ENCODE data around the gene CRACR2B.

CRACR2B gene

GRCh38 chr11:794766-795633 is 32.7 kb upstream of the CRACR2B start:
- DNase-seq = no peak

GRCh38 chr11:795634-796564 is 31.8 kb upstream of the CRACR2B start:
- DNase-seq = no peak

GRCh38 chr11:796565-797295 is 31.0 kb upstream of the CRACR2B start:
- DNase-seq = no peak

- DNase-seq = peak; percentile 91
These were observed 30.2 kb upstream of the CRACR2B start for GRCh38 chr11:797296-798092.

- peak; percentile 86 for DNase-seq
These were observed 29.5 kb upstream of the CRACR2B start, which contains the start of gene SLC25A22 for GRCh38 chr11:798093-798713. Gene SLC25A22, minus strand, starts transcription at chr11:798281. Its CDS starts 3,275 bp downstream, at chr11:795006.

- DNase-seq = no peak
These were observed 27.9 kb upstream of the CRACR2B start for GRCh38 chr11:799641-800316.

GRCh38 chr11:800473-800872 is 27.2 kb upstream of the CRACR2B start:
- DNase-seq = no peak

GRCh38 chr11:801097-801780 is 26.5 kb upstream of the CRACR2B start:
- DNase-seq = no peak

GRCh38 chr11:802018-802617 is 25.6 kb upstream of the CRACR2B start:
- DNase-seq = no peak

GRCh38 chr11:802693-803466 is 24.8 kb upstream of the CRACR2B start:
- DNase-seq = no peak

GRCh38 chr11:803467-803742 is 24.3 kb upstream of the CRACR2B start:
- no peak for DNase-seq

GRCh38 chr11:803770-804598 is 23.7 kb upstream of the CRACR2B start:
- peak; percentile 67 for DNase-seq

GRCh38 chr11:804599-804964 is 23.1 kb upstream of the CRACR2B start:
- DNase-seq = no peak

GRCh38 chr11:808427-809286 is 19.1 kb upstream of the CRACR2B start:
- DNase-seq = no peak

- peak; percentile 98 for DNase-seq
These were observed 18.3 kb upstream of the CRACR2B start, which contains the start of gene RPLP2 for GRCh38 chr11:809287-810039. Gene RPLP2, plus strand, starts transcription at chr11:809967. Its CDS starts 268 bp downstream, at chr11:810235.

- no peak for DNase-seq
These were observed 17.6 kb upstream of the CRACR2B start for GRCh38 chr11:810040-810567.

Measured in NCI-H345 (cell line).